Uterus (tissue), 2 donors: ENCODE measurements around the gene WWOX.

Source experiments
- POLR2A ChIP-seq, 2 donors: fragments of 450-650 bp; IDR thresholded peaks; one replicate each; pipeline ENCODE4 v1.6.1; 2016; ENCODE audit warnings: antibody characterized with exemption in 2 of 2, mild to moderate bottlenecking in 1 of 2, moderate library complexity in 1 of 2
- TF ChIP-seq, protein P1 (sequence below), 4 experiments: fragments of 200-600 bp in 2 of 4; fragments of 450-650 bp in 2 of 4; sonication (generic) in 2 of 4; IDR thresholded peaks; one replicate each; pipeline ENCODE4 v1.5.1; 2016 to 2019; ENCODE audit warnings: antibody characterized with exemption in 4 of 4, mild to moderate bottlenecking in 2 of 4, moderate library complexity in 1 of 4

- TF ChIP-seq, protein P1, sequence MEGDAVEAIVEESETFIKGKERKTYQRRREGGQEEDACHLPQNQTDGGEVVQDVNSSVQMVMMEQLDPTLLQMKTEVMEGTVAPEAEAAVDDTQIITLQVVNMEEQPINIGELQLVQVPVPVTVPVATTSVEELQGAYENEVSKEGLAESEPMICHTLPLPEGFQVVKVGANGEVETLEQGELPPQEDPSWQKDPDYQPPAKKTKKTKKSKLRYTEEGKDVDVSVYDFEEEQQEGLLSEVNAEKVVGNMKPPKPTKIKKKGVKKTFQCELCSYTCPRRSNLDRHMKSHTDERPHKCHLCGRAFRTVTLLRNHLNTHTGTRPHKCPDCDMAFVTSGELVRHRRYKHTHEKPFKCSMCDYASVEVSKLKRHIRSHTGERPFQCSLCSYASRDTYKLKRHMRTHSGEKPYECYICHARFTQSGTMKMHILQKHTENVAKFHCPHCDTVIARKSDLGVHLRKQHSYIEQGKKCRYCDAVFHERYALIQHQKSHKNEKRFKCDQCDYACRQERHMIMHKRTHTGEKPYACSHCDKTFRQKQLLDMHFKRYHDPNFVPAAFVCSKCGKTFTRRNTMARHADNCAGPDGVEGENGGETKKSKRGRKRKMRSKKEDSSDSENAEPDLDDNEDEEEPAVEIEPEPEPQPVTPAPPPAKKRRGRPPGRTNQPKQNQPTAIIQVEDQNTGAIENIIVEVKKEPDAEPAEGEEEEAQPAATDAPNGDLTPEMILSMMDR (IDR thresholded peaks at IDR 0.05) = no peak
- no peak for TF ChIP-seq POLR2A (IDR thresholded peaks at IDR 0.05)
These were observed 648.9 kb downstream of the WWOX start for GRCh38 chr16:78748220-78748929.
